ENCODE data around the gene HDLBP.

DNA sequence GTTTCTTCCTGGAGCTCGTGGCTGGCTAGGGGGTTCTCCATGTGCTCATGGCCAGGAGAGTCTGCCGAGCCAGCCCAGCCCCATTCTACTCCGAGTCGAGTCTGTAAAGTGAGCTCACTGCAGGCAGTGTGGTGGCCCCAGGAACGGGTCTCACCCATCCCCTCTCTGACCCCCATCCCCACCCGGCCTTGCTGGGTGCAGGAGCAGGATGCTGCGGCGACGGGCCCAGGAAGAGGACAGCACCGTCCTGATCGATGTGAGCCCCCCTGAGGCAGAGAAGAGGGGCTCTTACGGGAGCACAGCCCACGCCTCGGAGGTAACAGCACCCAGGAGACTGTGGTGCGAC, 125.6 kb downstream of the HDLBP start:
- TF ChIP-seq SUZ12 (IDR thresholded peaks at IDR 0.05; ENCODE audit: extremely low read depth, insufficient read depth, insufficient read length) = no peak
- TF ChIP-seq ZNF274 (IDR thresholded peaks at IDR 0.05; ENCODE audit: low read depth, low read length) = no peak
- TF ChIP-seq YY1 (IDR thresholded peaks at IDR 0.05; ENCODE audit: insufficient read depth, insufficient read length) = no peak
